Measurements from ENCODE around the gene ZNF778.
"Not testable (repeated sequence)": the region's sequence is repeated elsewhere in the genome, so short reads cannot be mapped to it uniquely, and the experiment has no call there.

ZNF778 gene

GRCh38 chr16:89219365-89219764, 1.9 kb downstream of the ZNF778 start:
- no peak for DNase-seq

GRCh38 chr16:89221604-89222003, 4.1 kb downstream of the ZNF778 start:
- no peak for DNase-seq

DNA sequence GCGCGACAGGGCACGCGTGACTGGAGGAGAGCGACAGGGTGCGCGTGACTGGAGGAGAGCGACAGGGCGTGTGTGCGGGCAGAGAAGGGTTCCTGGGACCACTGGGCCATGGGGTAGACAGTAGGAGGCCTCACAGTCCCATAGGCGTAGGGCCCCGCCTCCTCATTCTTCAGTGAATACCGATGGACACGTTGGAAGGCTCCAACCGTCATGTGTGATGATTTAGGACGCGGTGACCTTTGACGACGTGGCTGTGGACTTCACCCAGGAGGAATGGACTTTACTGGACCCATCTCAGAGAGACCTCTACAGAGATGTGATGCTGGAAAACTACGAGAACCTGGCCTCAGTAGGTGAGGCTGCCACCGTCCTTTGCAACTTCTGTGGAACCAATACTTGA, 5.4 kb downstream of the ZNF778 start:
- DNase-seq, result no peak

DNA sequence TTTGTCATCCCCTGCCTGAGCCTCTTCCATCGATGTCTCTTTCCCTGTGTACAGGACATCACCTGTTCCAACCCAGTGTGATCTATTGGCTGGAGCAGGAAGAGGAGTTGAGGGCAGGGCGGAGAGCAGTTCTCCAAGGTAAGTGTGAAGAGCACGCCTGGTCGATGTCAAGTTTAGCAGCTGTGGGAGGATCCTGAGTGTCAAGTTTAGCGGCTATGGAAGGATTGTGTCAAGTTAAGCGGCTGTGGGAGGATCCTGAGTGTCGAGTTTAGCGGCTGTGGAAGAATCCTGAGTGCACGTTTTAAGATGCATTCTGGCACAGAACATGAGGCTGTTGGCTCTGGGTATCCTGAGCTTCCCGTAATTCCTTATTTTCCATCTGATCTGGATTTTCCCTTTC, 7.2 kb downstream of the ZNF778 start:
- DNase-seq, result no peak

GRCh38 chr16:89230255-89230654, 12.8 kb downstream of the ZNF778 start:
- DNase-seq, result no peak

DNA sequence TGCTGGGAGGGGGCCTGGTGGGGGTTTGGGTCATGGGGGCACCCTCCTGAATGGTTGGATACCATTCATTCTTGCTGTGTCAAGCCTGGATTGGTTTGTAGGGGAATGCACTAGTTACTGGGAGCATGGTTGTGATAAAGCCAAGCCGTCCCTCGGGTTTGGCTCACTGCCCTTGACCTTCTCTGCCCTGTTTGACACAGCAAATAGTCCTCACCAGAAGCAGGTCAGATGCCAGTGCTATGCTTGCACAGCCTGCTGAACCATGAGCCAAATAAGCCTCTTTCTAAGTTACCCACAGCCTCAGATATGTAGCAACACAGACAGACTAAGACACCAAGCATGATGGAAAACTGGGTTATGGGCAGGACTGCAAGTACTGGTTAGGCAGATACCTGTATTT, 14.6 kb downstream of the ZNF778 start:
- DNase-seq, result no peak

- no peak for DNase-seq
These were observed 16.4 kb downstream of the ZNF778 start for GRCh38 chr16:89233678-89234490.

- no peak for DNase-seq
These were observed 20.2 kb downstream of the ZNF778 start for GRCh38 chr16:89237733-89238132.

DNA sequence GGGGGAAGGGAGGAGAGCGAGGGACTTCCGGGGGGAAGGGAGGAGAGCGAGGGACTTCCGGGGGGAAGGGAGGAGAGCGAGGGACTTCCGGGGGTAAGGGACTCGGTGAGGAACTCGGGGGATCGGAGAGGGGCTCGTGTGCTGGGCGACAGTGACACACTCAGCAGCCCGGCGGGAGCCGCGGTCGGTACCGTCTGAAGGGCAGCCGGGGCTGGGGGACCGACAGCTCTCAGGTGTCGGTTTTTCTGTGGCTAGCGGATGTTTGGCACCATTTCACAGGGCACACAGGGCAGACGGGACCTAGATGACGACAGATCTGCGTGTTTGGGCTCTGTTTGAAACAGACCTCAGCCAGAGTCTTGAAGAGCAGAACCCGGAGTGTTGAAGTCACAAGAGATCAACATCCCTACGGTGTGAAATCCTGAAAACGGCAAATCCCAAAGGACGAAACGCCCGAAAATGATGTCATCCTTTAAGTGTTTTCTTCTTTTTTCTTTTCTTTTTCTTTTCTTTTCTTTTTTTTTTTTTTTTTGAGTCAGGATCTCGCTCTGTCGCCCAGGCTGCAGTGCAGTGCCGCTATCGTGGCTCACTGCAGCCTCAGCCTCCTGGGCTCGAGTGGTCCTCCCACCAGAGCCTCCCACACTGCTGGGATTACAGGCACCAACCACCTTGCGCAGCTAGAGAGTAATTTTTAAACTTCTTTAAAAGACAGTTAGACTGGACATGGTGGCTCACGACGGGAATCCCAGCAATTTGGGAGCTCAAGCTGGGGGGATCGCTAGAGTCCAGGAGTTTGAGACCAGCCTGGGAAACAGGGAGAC, 23.9 kb downstream of the ZNF778 start:
- DNase-seq, result peak; percentile 95

GRCh38 chr16:89242795-89243200, 25.3 kb downstream of the ZNF778 start:
- DNase-seq, result no peak

DNA sequence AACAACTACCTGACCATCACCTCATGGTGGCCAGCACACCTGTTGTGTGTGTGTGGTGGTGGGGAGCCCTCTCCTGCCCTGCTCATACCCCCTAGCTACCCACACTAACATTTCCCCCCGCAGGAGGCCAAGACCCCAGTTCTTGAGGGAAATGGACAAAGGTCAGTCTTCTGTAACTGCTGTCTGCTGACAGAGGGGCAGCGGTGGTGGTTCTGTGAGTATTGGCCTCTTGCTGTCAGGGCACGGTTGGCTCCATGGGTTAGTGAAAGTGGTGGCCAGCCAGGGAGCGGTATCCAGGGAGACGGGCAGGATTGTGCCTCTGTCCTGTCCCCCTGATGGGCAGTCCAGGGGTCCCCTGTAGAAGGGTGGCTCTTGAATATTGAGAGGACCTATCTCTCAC, 26.2 kb downstream of the ZNF778 start:
- no peak for DNase-seq

- not testable (repeated sequence) for DNase-seq
These were observed 26.8 kb downstream of the ZNF778 start for GRCh38 chr16:89244264-89244663.

DNA sequence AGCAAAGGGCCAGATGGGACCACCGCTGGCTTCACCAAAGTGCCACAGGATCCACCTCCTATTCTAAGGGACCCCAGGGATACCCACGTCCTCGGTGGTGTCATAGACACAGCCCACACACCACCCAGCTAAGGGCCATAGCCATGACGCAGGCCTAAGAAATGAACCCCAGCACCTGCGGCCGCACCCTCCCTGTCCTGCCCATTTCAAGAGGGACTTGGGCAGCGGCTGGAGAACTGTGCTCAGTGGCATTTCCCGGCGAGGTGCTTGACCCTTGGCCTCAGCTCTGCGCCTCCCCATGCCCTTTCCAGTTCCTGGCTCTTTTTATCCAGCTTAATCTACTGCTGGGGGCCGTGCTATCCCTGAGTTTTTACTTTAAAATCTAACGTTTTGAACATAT, 27.3 kb downstream of the ZNF778 start:
- no peak for DNase-seq

- no peak for DNase-seq
These were observed 28.9 kb downstream of the ZNF778 start for GRCh38 chr16:89246383-89246902.

GRCh38 chr16:89246903-89247733, 29.6 kb downstream of the ZNF778 start:
- peak; percentile 86 for DNase-seq

DNA sequence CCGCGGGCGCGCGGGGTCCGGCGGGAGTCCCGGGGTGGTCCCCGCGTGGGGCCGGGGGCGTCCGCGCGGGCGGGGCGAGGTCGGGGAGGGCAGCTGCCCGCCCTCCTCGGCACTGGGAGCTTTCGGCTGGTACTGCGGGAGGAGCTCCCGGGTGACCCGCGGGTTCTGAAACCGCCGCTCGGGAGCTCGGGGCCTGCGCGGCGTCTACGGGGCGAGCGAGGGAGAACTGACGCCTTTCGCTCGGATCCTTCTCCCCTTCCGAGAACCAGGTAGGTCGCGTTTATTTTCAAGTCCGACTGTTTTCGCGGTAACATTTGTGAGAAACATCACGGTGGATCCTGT, 30.2 kb downstream of the ZNF778 start:
- not testable (repeated sequence) for DNase-seq

GRCh38 chr16:89248196-89248982, 30.9 kb downstream of the ZNF778 start:
- DNase-seq, result peak; percentile 30

DNA sequence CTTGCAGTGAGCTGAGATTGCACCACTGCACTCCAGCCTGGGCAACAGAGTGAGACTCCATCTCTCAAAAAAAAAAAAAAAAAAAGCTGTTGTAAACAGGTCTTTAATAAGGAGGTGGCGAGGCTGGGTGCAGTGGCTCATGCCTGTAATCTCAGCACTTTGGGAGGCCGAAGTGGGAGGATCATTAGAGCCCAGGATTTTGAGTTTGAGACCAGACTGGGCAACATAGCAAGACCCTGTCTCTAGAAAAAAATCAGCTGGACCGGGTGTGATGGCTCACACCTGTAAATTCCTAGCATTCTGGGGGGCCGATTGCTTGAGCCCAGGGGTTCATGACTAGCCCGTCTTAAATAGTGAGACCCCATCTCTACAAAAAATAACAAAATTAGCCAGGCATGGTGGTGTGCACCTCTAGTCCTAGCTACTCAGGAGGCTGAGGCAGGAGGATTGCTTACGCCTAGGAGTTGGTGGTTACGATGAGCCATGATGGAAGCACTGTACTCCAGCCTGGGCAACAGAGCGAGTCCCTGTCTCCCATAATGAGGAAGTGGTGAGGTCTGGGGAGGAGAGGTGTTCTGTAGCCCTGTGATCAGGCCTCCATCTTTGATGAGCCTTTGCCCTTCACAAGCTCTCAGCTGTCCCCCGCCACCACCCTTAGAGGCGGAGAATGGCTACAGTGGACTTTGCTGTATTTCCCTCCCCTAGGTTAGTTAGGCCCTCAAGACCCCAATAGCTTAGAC, 36.2 kb downstream of the ZNF778 start:
- no peak for DNase-seq

- DNase-seq, result peak; percentile 76
These were observed 39.2 kb downstream of the ZNF778 start for GRCh38 chr16:89256651-89257254.

DNA sequence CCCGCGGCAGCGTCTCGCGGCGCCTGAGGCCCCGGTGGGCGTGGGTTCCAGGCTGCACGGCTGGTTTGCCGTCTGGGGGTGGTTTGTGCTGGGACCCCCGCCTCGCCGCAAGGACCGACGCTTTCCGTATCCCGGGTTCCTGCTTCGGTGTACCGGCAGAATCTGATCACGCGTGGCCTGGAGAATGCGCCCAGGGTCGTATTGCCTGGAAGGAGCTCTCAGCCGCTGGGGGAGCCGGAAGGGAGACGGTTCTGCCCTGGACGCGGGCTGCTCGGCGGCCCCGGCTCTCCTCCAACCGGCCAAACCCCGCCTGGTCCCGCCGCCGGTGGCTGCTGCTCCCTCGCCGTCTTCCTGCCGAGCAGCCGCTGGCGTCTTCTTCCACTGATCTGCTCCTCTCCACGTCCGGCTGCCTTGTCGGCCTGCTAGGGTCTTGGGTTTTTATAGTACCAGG, 39.8 kb downstream of the ZNF778 start:
- no peak for DNase-seq

Measured in central memory CD4-positive, alpha-beta T cell (primary cell).